K562 (cell line): ENCODE measurements around the gene TSTD2. TPM values are rescaled to one million over a fixed set of nuclear protein-coding genes. Genes with fewer than 3 reads are reported as not detected.

Source experiments
- ATAC-seq: fragments of 200-7000 bp; cut with Tn5 transposase; 3 replicates; pipeline ENCODE4 v1.9.1; 2020; ENCODE audit warnings: moderate library complexity
- BruUV-seq: library from RNA; stranded (reverse); fragments of 400-500 nt; replicated peaks from 2 replicates; lab custom pipeline; 2021; lab: Mats Ljungman, UMichigan
- CTCF ChIA-PET: fragments of 300-600 bp; formaldehyde crosslinking; extraction: SDS; loops from one replicate; lab custom pipeline; 2021; ENCODE audit warnings: low intra/inter-chr PET ratio; lab: Yijun Ruan, JAX
- POLR2A ChIA-PET: fragments of 300-600, 350-650 bp; sonication (Branson Sonifier 250); formaldehyde crosslinking; extraction: SDS; loops from one replicate; lab custom pipeline; 2021; ENCODE audit warnings: antibody characterized with exemption, inconsistent platforms; lab: Yijun Ruan, JAX
- DNase-seq, 4 experiments: peaks; one replicate each; pipeline versions ENCODE4 v3.0.0 to v3.0.0-alpha.2; 2011 to 2018; ENCODE audit warnings: low spot score in 3 of 4, mixed read lengths in 3 of 4; ENCODE audit errors: extremely low read depth in 1 of 4
- FAIRE-seq: peaks from 2 replicates; lab custom pipeline; 2011; peaks lifted over from hg19 to GRCh38; lab: Jason Lieb, UNC
- H2AFZ ChIP-seq: 2 replicates; pipeline ENCODE4 v1.6.0; 2011; ENCODE audit warnings: low read depth, low read length, control low read depth, inconsistent platforms
- H3K27ac ChIP-seq: fragments of 200-600 bp; 3 replicates; pipeline ENCODE4 v1.8.0; 2011; ENCODE audit warnings: low read depth, mild to moderate bottlenecking, control low read depth, inconsistent platforms, low read length, moderate library complexity, mixed read lengths; ENCODE audit errors: extremely low read depth
- H3K27me3 ChIP-seq, 2 experiments: fragments of 300-600 bp in 1 of 2; 2 replicates in 1 of 2; 3 replicates in 1 of 2; pipeline versions ENCODE4 v1.6.0 to v1.8.0; 2011; ENCODE audit warnings: inconsistent platforms in 2 of 2, low read length in 2 of 2, mild to moderate bottlenecking in 1 of 2, mixed read lengths in 1 of 2, moderate library complexity in 1 of 2; ENCODE audit not compliant: control insufficient read depth in 2 of 2, insufficient read depth in 2 of 2
- H3K36me3 ChIP-seq: fragments of 300-600 bp; 3 replicates; pipeline ENCODE4 v1.8.0; 2011; ENCODE audit warnings: mild to moderate bottlenecking, low read length, inconsistent platforms; ENCODE audit not compliant: control insufficient read depth, insufficient read depth
- H3K4me1 ChIP-seq, 2 experiments: fragments of 200-600 bp in 1 of 2; replicated peaks in 1 of 2; 2 replicates in 1 of 2; 3 replicates in 1 of 2; pipeline versions ENCODE4 v1.5.1 to v1.8.0; 2011; ENCODE audit warnings: inconsistent platforms in 2 of 2, low read length in 2 of 2, mild to moderate bottlenecking in 1 of 2, mixed read lengths in 1 of 2, moderate library complexity in 1 of 2; ENCODE audit not compliant: control insufficient read depth in 2 of 2, insufficient read depth in 2 of 2
- H3K4me2 ChIP-seq: 2 replicates; pipeline ENCODE4 v1.6.1; 2011; ENCODE audit warnings: low read length, control low read depth, inconsistent platforms, mixed read lengths; ENCODE audit not compliant: insufficient read depth
- H3K4me3 ChIP-seq: fragments of 200-600 bp; sonication (generic), shearing (Covaris generic); 2 replicates; pipeline ENCODE4 v1.5.1; 2016; ENCODE audit warnings: control low read depth, inconsistent platforms
- H3K79me2 ChIP-seq: fragments of 200-600 bp; 3 replicates; pipeline ENCODE4 v1.8.0; 2011; ENCODE audit warnings: low read length, inconsistent platforms; ENCODE audit not compliant: control insufficient read depth, insufficient read depth
- H3K9ac ChIP-seq, 2 experiments: 2 replicates each; pipeline versions ENCODE4 v1.6.0 to v1.6.1; 2011; ENCODE audit warnings: low read depth in 2 of 2, low read length in 2 of 2, control low read depth in 1 of 2, inconsistent platforms in 1 of 2, mild to moderate bottlenecking in 1 of 2, mixed read lengths in 1 of 2; ENCODE audit not compliant: insufficient read depth in 1 of 2
- H3K9me1 ChIP-seq: one replicate; pipeline ENCODE4 v1.6.0; 2011; ENCODE audit warnings: inconsistent platforms, mild to moderate bottlenecking, low read length, moderate library complexity; ENCODE audit not compliant: control insufficient read depth, insufficient read depth
- H3K9me3 ChIP-seq: replicated peaks from 2 replicates; pipeline ENCODE4 v1.5.1; 2011; ENCODE audit warnings: low read depth, low read length, inconsistent platforms; ENCODE audit not compliant: control insufficient read depth, insufficient read depth
- H4K20me1 ChIP-seq: replicated peaks from 2 replicates; pipeline ENCODE4 v1.6.1; 2011; ENCODE audit warnings: low read length, inconsistent platforms, mixed read lengths; ENCODE audit not compliant: control insufficient read depth, insufficient read depth
- ARHGAP35 ChIP-seq: fragments of 450-650 bp; IDR thresholded peaks from 2 replicates; pipeline ENCODE4 v1.6.1; 2018; ENCODE audit not compliant: partially characterized antibody
- ARNT ChIP-seq, 2 experiments: fragments of 450-650 bp; IDR thresholded peaks; 2 replicates each; pipeline ENCODE4 v1.6.1; 2016; ENCODE audit warnings: mild to moderate bottlenecking in 1 of 2
- DNMT1 ChIP-seq: fragments of 450-650 bp; IDR thresholded peaks from 2 replicates; pipeline ENCODE4 v1.6.1; 2016; ENCODE audit warnings: antibody characterized with exemption, mild to moderate bottlenecking
- ELF1 ChIP-seq: fragments of 200-800 bp; sonication (Bioruptor generic); IDR thresholded peaks from 2 replicates; pipeline ENCODE4 v1.6.1; 2016; ENCODE audit warnings: missing genetic modification characterization, missing compliant biosample characterization
- ESRRB ChIP-seq: fragments of 250-450 bp; sonication (Bioruptor Pico); IDR thresholded peaks from 2 replicates; pipeline ENCODE4 v1.5.0; 2020; ENCODE audit warnings: mild to moderate bottlenecking, moderate library complexity, borderline replicate concordance
- HCFC1 ChIP-seq: IDR thresholded peaks from 2 replicates; pipeline ENCODE4 v1.6.1; 2012; ENCODE audit warnings: low read depth, low read length, improper control_type of control experiment
- IFI16 ChIP-seq: fragments of 250-450 bp; sonication (Bioruptor Pico); IDR thresholded peaks from 2 replicates; pipeline ENCODE4 v2.1.2; 2022; ENCODE audit warnings: mild to moderate bottlenecking, inconsistent platforms
- MYBL2 ChIP-seq, 2 experiments: fragments of 450-650 bp in 1 of 2; sonication (generic) in 1 of 2; formaldehyde crosslinking in 1 of 2; IDR thresholded peaks; 2 replicates each; pipeline versions ENCODE4 v1.6.1 to v1.8.1; 2017 to 2022; ENCODE audit warnings: borderline replicate concordance in 1 of 2, inconsistent platforms in 1 of 2, low read depth in 1 of 2, mild to moderate bottlenecking in 1 of 2, missing genetic modification reagents in 1 of 2, moderate library complexity in 1 of 2
- SAP30 ChIP-seq: fragments of 200-600 bp; sonication (generic); IDR thresholded peaks from 2 replicates; pipeline ENCODE4 v1.6.1; 2012; ENCODE audit warnings: borderline replicate concordance, low read depth, mild to moderate bottlenecking, moderate library complexity, low read length, control low read depth, inconsistent platforms; ENCODE audit not compliant: insufficient read depth, poor library complexity, severe bottlenecking
- SIX5 ChIP-seq, 2 experiments: IDR thresholded peaks; 2 replicates each; pipeline ENCODE4 v1.6.1; 2011; ENCODE audit warnings: low read length in 2 of 2, borderline replicate concordance in 1 of 2, low read depth in 1 of 2, mild to moderate bottlenecking in 1 of 2, moderate library complexity in 1 of 2; ENCODE audit not compliant: insufficient read depth in 1 of 2
- ZNF143 ChIP-seq: sonication (generic); formaldehyde crosslinking; IDR thresholded peaks from 2 replicates; pipeline ENCODE4 v1.9.0; 2022; ENCODE audit warnings: mild to moderate bottlenecking, missing genetic modification reagents
- ZNF239 ChIP-seq: fragments of 250-450 bp; sonication (Bioruptor Pico); IDR thresholded peaks from 2 replicates; pipeline ENCODE4 v1.4.0; 2020; ENCODE audit warnings: mild to moderate bottlenecking
- ZNF507 ChIP-seq: conservative IDR thresholded peaks from 2 replicates; pipeline ENCODE4 v1.6.1; 2017; ENCODE audit warnings: missing genetic modification characterization, missing compliant biosample characterization
- WGBS: fragments of 100-300 bp; shearing (Covaris generic); methylation state at CpG from one replicate; pipeline ENCODE4 v1.1.6; 2016; ENCODE audit warnings: low coverage, mixed read lengths; ENCODE audit not compliant: insufficient coverage; ENCODE audit errors: missing lambda C conversion rate; 5-methylcytosine and 5-hydroxymethylcytosine counted together
- in situ Hi-C: fragments of 300-500 bp; cut with MboI; formaldehyde crosslinking; loops from 4 replicates; pipeline ENCODE4 v1.15.0; 2018; ENCODE audit warnings: inconsistent platforms, mixed read lengths
- intact Hi-C: fragments of 100-400 bp; cut with micrococcal nuclease; formaldehyde crosslinking; loops from 2 replicates; pipeline ENCODE4 v1.14.2; 2022
- polyA plus RNA-seq, 8 experiments: library from polyadenylated mRNA; depleted of rRNA in 4 of 8; stranded (reverse) in 5 of 8; unstranded in 3 of 8; fragments of >200 nt; fragmentation: Nextera tagmentation in 2 of 8; fragmentation: Illumina TruSeq in 1 of 8; extraction: Ambion mirVana in 2 of 8; extraction: Trizol in 1 of 8; gene quantifications; 2 replicates each; pipeline versions ENCODE4 v1.2.1 to v1.2.3, GENCODE V29; 2011 to 2014; ENCODE audit warnings: inconsistent platforms in 1 of 8, missing spikeins in 1 of 8
- total RNA-seq, 7 experiments: library from RNA; depleted of rRNA in 6 of 7; stranded (reverse); fragments of >200 nt in 6 of 7; fragmentation: Illumina TruSeq in 2 of 7; extraction: Trizol in 2 of 7; gene quantifications; 2 replicates each; pipeline versions ENCODE4 v1.2.1 to v1.2.3, GENCODE V29; 2011 to 2021; ENCODE audit warnings: low replicate concordance in 1 of 7
- TF ChIP-seq, protein P1 (sequence below): IDR thresholded peaks from 2 replicates; pipeline ENCODE4 v1.6.1; 2011; ENCODE audit not compliant: insufficient read length; ENCODE audit errors: extremely low read depth
- TF ChIP-seq, protein P2 (sequence below): fragments of 450-650 bp; IDR thresholded peaks from 2 replicates; pipeline ENCODE4 v1.7.1; 2018; ENCODE audit warnings: mild to moderate bottlenecking, low read depth; ENCODE audit not compliant: partially characterized antibody
- TF ChIP-seq, protein P3 (sequence below), 2 experiments: fragments of 250-450 bp in 1 of 2; fragments of 450-650 bp in 1 of 2; sonication (Bioruptor Pico) in 1 of 2; IDR thresholded peaks; 2 replicates each; pipeline versions ENCODE4 v1.6.1 to v1.8.0; 2016 to 2021; ENCODE audit warnings: mild to moderate bottlenecking in 2 of 2, moderate library complexity in 2 of 2, missing compliant biosample characterization in 1 of 2, missing genetic modification characterization in 1 of 2

Gene TSTD2
- total and polyA plus RNA-seq, 9 of the 15 experiments (the other 6 are each of a cell fraction or from before 2014, with no cell fraction given): 10.1 to 36.7 (median 19.0) TPM

DNA sequence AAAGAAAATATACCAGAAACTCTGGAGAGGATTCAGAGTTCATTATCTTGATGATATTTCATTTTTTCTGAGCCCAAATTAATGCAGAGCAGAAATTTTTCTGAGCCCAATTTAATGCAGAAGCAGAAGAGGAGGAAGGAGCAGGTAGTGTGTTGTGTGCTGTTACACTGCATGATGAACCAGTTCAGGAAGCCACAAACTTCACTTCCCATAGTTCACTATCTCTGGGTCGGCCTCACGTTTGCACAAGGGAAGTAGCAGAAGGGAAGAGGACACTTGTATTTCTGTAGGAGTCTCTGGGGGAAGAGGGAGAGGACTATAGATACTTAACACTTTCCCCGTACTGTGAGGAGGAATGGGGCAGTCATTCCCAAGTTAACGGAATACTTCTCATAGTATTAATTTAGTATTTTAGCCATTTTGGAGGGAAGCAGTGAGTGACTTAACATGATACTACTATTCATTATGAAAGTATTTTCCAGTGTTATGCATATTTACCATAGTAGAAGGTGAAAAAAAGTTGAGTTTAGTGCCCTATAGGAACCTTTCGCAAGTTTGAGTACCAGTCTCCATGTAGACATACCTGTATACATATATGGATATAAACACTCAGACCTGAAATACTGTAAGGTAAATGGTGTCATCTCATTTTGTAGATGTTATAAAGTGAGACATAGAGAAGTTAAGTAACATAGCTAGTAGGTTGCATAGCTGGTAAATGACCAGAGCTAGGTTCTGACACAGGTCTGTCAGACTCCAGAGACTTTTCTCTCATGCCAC lies 33.9 kb upstream of the TSTD2 start:
- ATAC-seq (no peak), DNase-seq (no peak), FAIRE-seq (no peak)
- WGBS: 95% methylated on average over 5 of the region's 5 CpGs
- BruUV-seq: no TSS peak
- POLR2A ChIA-PET: interaction anchor here (0.6 to 1.0 kb wide), 2 partner anchors 9 to 12 kb away, joined by 3 to 5 read pairs; no protein-coding TSS in a partner anchor
- Histone ChIP-seq H3K79me2 (no peaks in the 10 kb centered on the region), H3K4me3 (no peak overlapping the region), H3K9ac (no peak overlapping the region), H2AFZ (no peak overlapping the region), H3K4me2 (no peak overlapping the region), H3K27ac (no peak overlapping the region), H3K27me3 (no peaks in the 10 kb centered on the region), H3K36me3 (peaks cover 97% of the 10 kb centered on the region), H3K9me1 (no peaks in the 10 kb centered on the region), H4K20me1 (no peaks in the 10 kb centered on the region), H3K9me3 (no peaks in the 10 kb centered on the region), H3K4me1 (no peaks in the 10 kb centered on the region)
- intact Hi-C loops (no loop called here), in situ Hi-C loops (no loop called here)
- CTCF ChIA-PET: no interaction called here
- no peak for TF ChIP-seq ZNF507 (tag)
- TF ChIP-seq, protein P1, sequence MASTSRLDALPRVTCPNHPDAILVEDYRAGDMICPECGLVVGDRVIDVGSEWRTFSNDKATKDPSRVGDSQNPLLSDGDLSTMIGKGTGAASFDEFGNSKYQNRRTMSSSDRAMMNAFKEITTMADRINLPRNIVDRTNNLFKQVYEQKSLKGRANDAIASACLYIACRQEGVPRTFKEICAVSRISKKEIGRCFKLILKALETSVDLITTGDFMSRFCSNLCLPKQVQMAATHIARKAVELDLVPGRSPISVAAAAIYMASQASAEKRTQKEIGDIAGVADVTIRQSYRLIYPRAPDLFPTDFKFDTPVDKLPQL: no peak
- TF ChIP-seq SIX5 (IDR thresholded peaks at IDR 0.05; ENCODE audit: borderline replicate concordance in 1 of 2, insufficient read depth in 1 of 2, low read depth in 1 of 2, low read length in 2 of 2): no peak
- TF ChIP-seq ARNT (IDR thresholded peaks at IDR 0.05): no peak
- no peak for TF ChIP-seq HCFC1
- no peak for TF ChIP-seq DNMT1
- no peak for TF ChIP-seq ZNF143 (CRISPR knock-in tag)
- TF ChIP-seq, protein P2, sequence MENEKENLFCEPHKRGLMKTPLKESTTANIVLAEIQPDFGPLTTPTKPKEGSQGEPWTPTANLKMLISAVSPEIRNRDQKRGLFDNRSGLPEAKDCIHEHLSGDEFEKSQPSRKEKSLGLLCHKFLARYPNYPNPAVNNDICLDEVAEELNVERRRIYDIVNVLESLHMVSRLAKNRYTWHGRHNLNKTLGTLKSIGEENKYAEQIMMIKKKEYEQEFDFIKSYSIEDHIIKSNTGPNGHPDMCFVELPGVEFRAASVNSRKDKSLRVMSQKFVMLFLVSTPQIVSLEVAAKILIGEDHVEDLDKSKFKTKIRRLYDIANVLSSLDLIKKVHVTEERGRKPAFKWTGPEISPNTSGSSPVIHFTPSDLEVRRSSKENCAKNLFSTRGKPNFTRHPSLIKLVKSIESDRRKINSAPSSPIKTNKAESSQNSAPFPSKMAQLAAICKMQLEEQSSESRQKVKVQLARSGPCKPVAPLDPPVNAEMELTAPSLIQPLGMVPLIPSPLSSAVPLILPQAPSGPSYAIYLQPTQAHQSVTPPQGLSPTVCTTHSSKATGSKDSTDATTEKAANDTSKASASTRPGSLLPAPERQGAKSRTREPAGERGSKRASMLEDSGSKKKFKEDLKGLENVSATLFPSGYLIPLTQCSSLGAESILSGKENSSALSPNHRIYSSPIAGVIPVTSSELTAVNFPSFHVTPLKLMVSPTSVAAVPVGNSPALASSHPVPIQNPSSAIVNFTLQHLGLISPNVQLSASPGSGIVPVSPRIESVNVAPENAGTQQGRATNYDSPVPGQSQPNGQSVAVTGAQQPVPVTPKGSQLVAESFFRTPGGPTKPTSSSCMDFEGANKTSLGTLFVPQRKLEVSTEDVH: no peak
- TF ChIP-seq SAP30: no peak
- no peak for TF ChIP-seq ZNF239 (CRISPR knock-in tag)
- no peak for TF ChIP-seq ESRRB (CRISPR knock-in tag)
- TF ChIP-seq MYBL2 (IDR thresholded peaks at IDR 0.05; ENCODE audit: low read depth): no peak
- TF ChIP-seq MYBL2 (CRISPR knock-in tag; IDR thresholded peaks at IDR 0.05; ENCODE audit: borderline replicate concordance): no peak
- TF ChIP-seq ELF1 (tag): no peak
- TF ChIP-seq IFI16 (CRISPR knock-in tag): no peak
- TF ChIP-seq ARHGAP35: no peak
- TF ChIP-seq, protein P3, sequence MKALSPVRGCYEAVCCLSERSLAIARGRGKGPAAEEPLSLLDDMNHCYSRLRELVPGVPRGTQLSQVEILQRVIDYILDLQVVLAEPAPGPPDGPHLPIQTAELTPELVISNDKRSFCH (CRISPR knock-in tag; IDR thresholded peaks at IDR 0.05): no peak
- TF ChIP-seq, protein P3 (tag; IDR thresholded peaks at IDR 0.05): no peak
